WTC11 (cell line): Measurements from ENCODE around the gene ZNF605. TPM values are rescaled to one million over a fixed set of nuclear protein-coding genes. Genes with fewer than 3 reads are reported as not detected.

ENCODE experiments used
- ATAC-seq: fragments of 200-7000 bp; cut with Tn5 transposase; 2 replicates; pipeline ENCODE4 v1.10.0; 2021; ENCODE audit warnings: mild to moderate bottlenecking, moderate library complexity
- CTCF ChIA-PET: fragments of 300-600 bp; sonication (Branson Sonifier 250); formaldehyde crosslinking; loops from one replicate; lab custom pipeline; 2021; ENCODE audit warnings: antibody characterized with exemption; lab: Charles Lee
- POLR2A ChIA-PET: fragments of 350-600 bp; sonication (Branson Sonifier 250); formaldehyde crosslinking; loops from one replicate; lab custom pipeline; 2021; ENCODE audit warnings: antibody characterized with exemption; lab: Charles Lee
- DNase-seq: peaks from one replicate; pipeline ENCODE4 v3.0.0; 2021; ENCODE audit warnings: low spot score
- H3K27ac Mint-ChIP-seq: 2 replicates; pipeline ENCODE4 v1.8.0; 2021; ENCODE audit warnings: mixed read lengths
- H3K27me3 Mint-ChIP-seq: 2 replicates; pipeline ENCODE4 v1.8.0; 2021; ENCODE audit warnings: low read depth, mild to moderate bottlenecking, moderate library complexity, mixed read lengths
- H3K36me3 Mint-ChIP-seq: 2 replicates; pipeline ENCODE4 v1.8.0; 2021; ENCODE audit warnings: mixed read lengths
- H3K4me1 Mint-ChIP-seq: 2 replicates; pipeline ENCODE4 v1.8.0; 2022; ENCODE audit warnings: mixed read lengths
- H3K4me3 Mint-ChIP-seq: 2 replicates; pipeline ENCODE4 v1.8.0; 2021; ENCODE audit warnings: mild to moderate bottlenecking, moderate library complexity, mixed read lengths
- H3K9me3 Mint-ChIP-seq: 2 replicates; pipeline ENCODE4 v1.8.0; 2021; ENCODE audit warnings: mixed read lengths
- AR ChIP-seq: fragments of 250-450 bp; sonication (Bioruptor Pico); IDR thresholded peaks from 2 replicates; pipeline ENCODE4 v1.9.0; 2021; ENCODE audit warnings: mild to moderate bottlenecking
- E2F1 ChIP-seq: sonication (generic); formaldehyde crosslinking; IDR thresholded peaks from 2 replicates; pipeline ENCODE4 v1.8.0; 2022; ENCODE audit warnings: mild to moderate bottlenecking, missing genetic modification reagents
- E2F5 ChIP-seq: sonication (generic); formaldehyde crosslinking; IDR thresholded peaks from 2 replicates; pipeline ENCODE4 v1.8.1; 2022; ENCODE audit warnings: mild to moderate bottlenecking, moderate library complexity, missing genetic modification reagents
- EMX1 ChIP-seq: fragments of 250-450 bp; sonication (Bioruptor Pico); IDR thresholded peaks from 2 replicates; pipeline ENCODE4 v1.8.0; 2021; ENCODE audit warnings: mild to moderate bottlenecking
- ESRRA ChIP-seq: sonication (generic); formaldehyde crosslinking; IDR thresholded peaks from 2 replicates; pipeline ENCODE4 v1.8.1; 2022; ENCODE audit warnings: mild to moderate bottlenecking, missing genetic modification reagents, borderline replicate concordance
- ETV6 ChIP-seq: sonication (generic); formaldehyde crosslinking; IDR thresholded peaks from 2 replicates; pipeline ENCODE4 v1.8.1; 2022; ENCODE audit warnings: mild to moderate bottlenecking, missing genetic modification reagents
- JUN ChIP-seq: sonication (generic); formaldehyde crosslinking; IDR thresholded peaks from 2 replicates; pipeline ENCODE4 v1.8.0; 2023; ENCODE audit warnings: mild to moderate bottlenecking, missing genetic modification reagents
- NR1H2 ChIP-seq: sonication (generic); formaldehyde crosslinking; IDR thresholded peaks from 2 replicates; pipeline ENCODE4 v1.9.0; 2021; ENCODE audit warnings: mild to moderate bottlenecking, moderate library complexity, missing genetic modification reagents
- NR2C2 ChIP-seq: sonication (generic); formaldehyde crosslinking; IDR thresholded peaks from 2 replicates; pipeline ENCODE4 v1.8.0; 2022; ENCODE audit warnings: mild to moderate bottlenecking, missing genetic modification reagents
- OVOL2 ChIP-seq: fragments of 250-450 bp; sonication (Bioruptor Pico); IDR thresholded peaks from 2 replicates; pipeline ENCODE4 v1.9.0; 2021; ENCODE audit warnings: mild to moderate bottlenecking, borderline replicate concordance
- PRRX2 ChIP-seq: fragments of 250-450 bp; sonication (Bioruptor Pico); IDR thresholded peaks from 2 replicates; pipeline ENCODE4 v1.8.0; 2021; ENCODE audit warnings: mild to moderate bottlenecking
- TEAD4 ChIP-seq: sonication (generic); formaldehyde crosslinking; IDR thresholded peaks from 2 replicates; pipeline ENCODE4 v1.8.0; 2022; ENCODE audit warnings: mild to moderate bottlenecking, missing genetic modification reagents
- USF2 ChIP-seq: sonication (generic); formaldehyde crosslinking; IDR thresholded peaks from 2 replicates; pipeline ENCODE4 v1.8.1; 2023; ENCODE audit warnings: mild to moderate bottlenecking, missing genetic modification reagents, moderate library complexity
- ZBTB21 ChIP-seq: sonication (generic); formaldehyde crosslinking; IDR thresholded peaks from 2 replicates; pipeline ENCODE4 v1.8.1; 2023; ENCODE audit warnings: mild to moderate bottlenecking, missing genetic modification reagents, borderline replicate concordance
- ZMAT4 ChIP-seq: fragments of 250-450 bp; sonication (Bioruptor Pico); IDR thresholded peaks from 2 replicates; pipeline ENCODE4 v1.9.0; 2021; ENCODE audit warnings: mild to moderate bottlenecking
- ZNF232 ChIP-seq: sonication (generic); formaldehyde crosslinking; IDR thresholded peaks from 2 replicates; pipeline ENCODE4 v1.8.0; 2022; ENCODE audit warnings: mild to moderate bottlenecking, missing genetic modification reagents
- ZNF396 ChIP-seq: fragments of 250-450 bp; sonication (Bioruptor Pico); IDR thresholded peaks from 2 replicates; pipeline ENCODE4 v1.8.0; 2021; ENCODE audit warnings: mild to moderate bottlenecking, moderate library complexity, borderline replicate concordance
- ZNF416 ChIP-seq: fragments of 250-450 bp; sonication (Bioruptor Pico); IDR thresholded peaks from 2 replicates; pipeline ENCODE4 v1.9.0; 2021; ENCODE audit warnings: mild to moderate bottlenecking, inconsistent platforms
- ZNF423 ChIP-seq: fragments of 250-450 bp; sonication (Bioruptor Pico); IDR thresholded peaks from 2 replicates; pipeline ENCODE4 v2.1.2; 2022; ENCODE audit warnings: mild to moderate bottlenecking, moderate library complexity
- ZNF512 ChIP-seq: sonication (generic); formaldehyde crosslinking; IDR thresholded peaks from 2 replicates; pipeline ENCODE4 v1.8.1; 2022; ENCODE audit warnings: missing genetic modification reagents, borderline replicate concordance
- ZNF671 ChIP-seq: fragments of 250-450 bp; sonication (Bioruptor Pico); IDR thresholded peaks from 2 replicates; pipeline ENCODE4 v1.8.0; 2021; ENCODE audit warnings: mild to moderate bottlenecking
- total RNA-seq: library from RNA; stranded (reverse); gene quantifications from 3 replicates; pipeline ENCODE4 v1.2.3, GENCODE V29; 2021
- TF ChIP-seq, protein P1 (sequence below): fragments of 200-600 bp; IDR thresholded peaks from 2 replicates; pipeline ENCODE4 v1.8.0; 2022; ENCODE audit warnings: antibody characterized with exemption
- TF ChIP-seq, protein P2 (sequence below): sonication (generic); formaldehyde crosslinking; IDR thresholded peaks from 2 replicates; pipeline ENCODE4 v1.8.0; 2022; ENCODE audit warnings: mild to moderate bottlenecking, missing genetic modification reagents

ZNF605 gene
- total RNA-seq, 1 experiment from 2014 or later, result 21.1 TPM

DNA sequence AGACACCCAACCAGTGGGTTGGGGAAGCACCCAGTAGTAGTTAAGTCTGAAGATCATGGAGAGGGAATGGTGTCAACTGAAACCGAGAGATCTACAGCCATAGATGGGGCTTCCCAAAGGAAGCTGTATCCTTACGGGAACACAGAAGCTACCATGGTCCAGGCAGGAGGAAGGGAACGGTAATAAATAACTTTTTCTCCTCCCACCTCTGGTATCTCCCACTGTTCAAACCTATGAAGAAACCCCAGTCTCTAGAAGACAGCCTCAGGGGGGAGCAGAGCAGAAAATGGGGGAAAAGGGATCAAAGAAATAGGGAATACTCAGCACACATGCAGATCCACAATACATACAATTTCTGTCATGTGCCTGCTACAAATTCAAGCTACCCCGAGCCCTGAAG lies 33.4 kb downstream of the ZNF605 start (continued):
- TF ChIP-seq ESRRA (CRISPR knock-in tag), result no peak

- Mint-ChIP-seq H3K4me3 (no peak overlapping the region), H3K9me3 (peaks cover 73% of the 10 kb centered on the region), H3K27me3 (peaks cover 17% of the 10 kb centered on the region), H3K27ac (no peak overlapping the region), H3K4me1 (no peaks in the 10 kb centered on the region), H3K36me3 (peaks cover 69% of the 10 kb centered on the region)
- ATAC-seq (peak; percentile 66), DNase-seq (peak; percentile 36)
- CTCF ChIA-PET, result interaction anchor here (0.7 to 1.4 kb wide), 5 partner anchors 10 to 102 kb away, joined by 3 to 6 read pairs (median 3); no protein-coding TSS in a partner anchor
- POLR2A ChIA-PET, result no interaction called here
- TF ChIP-seq ETV6 (no peak), ZNF232 (CRISPR knock-in tag) (no peak), EMX1 (no peak), ZNF423 (no peak), ZNF416 (CRISPR knock-in tag) (no peak)
- TF ChIP-seq, protein P1, sequence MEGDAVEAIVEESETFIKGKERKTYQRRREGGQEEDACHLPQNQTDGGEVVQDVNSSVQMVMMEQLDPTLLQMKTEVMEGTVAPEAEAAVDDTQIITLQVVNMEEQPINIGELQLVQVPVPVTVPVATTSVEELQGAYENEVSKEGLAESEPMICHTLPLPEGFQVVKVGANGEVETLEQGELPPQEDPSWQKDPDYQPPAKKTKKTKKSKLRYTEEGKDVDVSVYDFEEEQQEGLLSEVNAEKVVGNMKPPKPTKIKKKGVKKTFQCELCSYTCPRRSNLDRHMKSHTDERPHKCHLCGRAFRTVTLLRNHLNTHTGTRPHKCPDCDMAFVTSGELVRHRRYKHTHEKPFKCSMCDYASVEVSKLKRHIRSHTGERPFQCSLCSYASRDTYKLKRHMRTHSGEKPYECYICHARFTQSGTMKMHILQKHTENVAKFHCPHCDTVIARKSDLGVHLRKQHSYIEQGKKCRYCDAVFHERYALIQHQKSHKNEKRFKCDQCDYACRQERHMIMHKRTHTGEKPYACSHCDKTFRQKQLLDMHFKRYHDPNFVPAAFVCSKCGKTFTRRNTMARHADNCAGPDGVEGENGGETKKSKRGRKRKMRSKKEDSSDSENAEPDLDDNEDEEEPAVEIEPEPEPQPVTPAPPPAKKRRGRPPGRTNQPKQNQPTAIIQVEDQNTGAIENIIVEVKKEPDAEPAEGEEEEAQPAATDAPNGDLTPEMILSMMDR, result peak; percentile 54
Measured at GRCh38 chr12:132921685-132922084, 34.4 kb downstream of the ZNF605 start.

GRCh38 chr12:132918680-132919079 lies 37.4 kb downstream of the ZNF605 start:
- Mint-ChIP-seq H3K4me3 (no peak overlapping the region), H3K27ac (no peak overlapping the region), H3K9me3 (peaks cover 67% of the 10 kb centered on the region), H3K36me3 (peaks cover 58% of the 10 kb centered on the region), H3K4me1 (no peaks in the 10 kb centered on the region), H3K27me3 (peaks cover 11% of the 10 kb centered on the region; the same call in 1 of the 2 replicates)
- ATAC-seq (no peak), DNase-seq (no peak)
- ChIA-PET CTCF (interaction anchor here (0.6 kb wide), 1 partner anchor 55 kb away, joined by 3 read pairs; no protein-coding TSS in a partner anchor), POLR2A (no interaction called here)
- TF ChIP-seq USF2 (no peak), TEAD4 (CRISPR knock-in tag) (no peak), OVOL2 (no peak), ZMAT4 (CRISPR knock-in tag) (no peak), E2F1 (CRISPR knock-in tag) (no peak), JUN (CRISPR knock-in tag) (no peak), NR1H2 (CRISPR knock-in tag) (no peak), ZNF512 (no peak), E2F5 (no peak), ZBTB21 (CRISPR knock-in tag) (no peak), PRRX2 (no peak), NR2C2 (CRISPR knock-in tag) (no peak), AR (no peak), ZNF671 (CRISPR knock-in tag) (no peak), ZNF396 (no peak)
- TF ChIP-seq, protein P2, sequence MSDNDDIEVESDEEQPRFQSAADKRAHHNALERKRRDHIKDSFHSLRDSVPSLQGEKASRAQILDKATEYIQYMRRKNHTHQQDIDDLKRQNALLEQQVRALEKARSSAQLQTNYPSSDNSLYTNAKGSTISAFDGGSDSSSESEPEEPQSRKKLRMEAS (CRISPR knock-in tag), result no peak
- TF ChIP-seq, protein P1, result no peak
